ENCODE measurements around the gene GBP7.
"Not testable (repeated sequence)": the region's sequence is repeated elsewhere in the genome, so short reads cannot be mapped to it uniquely, and the experiment has no call there.

The GBP7 gene, protein sequence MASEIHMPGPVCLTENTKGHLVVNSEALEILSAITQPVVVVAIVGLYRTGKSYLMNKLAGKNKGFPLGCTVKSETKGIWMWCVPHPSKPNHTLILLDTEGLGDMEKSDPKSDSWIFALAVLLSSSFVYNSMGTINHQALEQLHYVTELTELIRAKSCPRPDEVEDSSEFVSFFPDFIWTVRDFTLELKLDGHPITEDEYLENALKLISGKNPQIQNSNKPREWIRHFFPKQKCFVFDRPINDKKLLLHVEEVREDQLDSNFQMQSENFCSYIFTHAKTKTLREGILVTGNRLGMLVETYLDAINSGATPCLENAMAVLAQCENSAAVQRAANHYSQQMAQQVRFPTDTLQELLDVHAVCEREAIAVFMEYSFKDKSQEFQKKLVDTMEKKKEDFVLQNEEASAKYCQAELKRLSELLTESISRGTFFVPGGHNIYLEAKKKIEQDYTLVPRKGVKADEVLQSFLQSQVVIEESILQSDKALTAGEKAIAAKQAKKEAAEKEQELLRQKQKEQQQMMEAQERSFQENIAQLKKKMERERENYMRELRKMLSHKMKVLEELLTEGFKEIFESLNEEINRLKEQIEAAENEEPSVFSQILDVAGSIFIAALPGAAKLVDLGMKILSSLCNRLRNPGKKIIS

DNA sequence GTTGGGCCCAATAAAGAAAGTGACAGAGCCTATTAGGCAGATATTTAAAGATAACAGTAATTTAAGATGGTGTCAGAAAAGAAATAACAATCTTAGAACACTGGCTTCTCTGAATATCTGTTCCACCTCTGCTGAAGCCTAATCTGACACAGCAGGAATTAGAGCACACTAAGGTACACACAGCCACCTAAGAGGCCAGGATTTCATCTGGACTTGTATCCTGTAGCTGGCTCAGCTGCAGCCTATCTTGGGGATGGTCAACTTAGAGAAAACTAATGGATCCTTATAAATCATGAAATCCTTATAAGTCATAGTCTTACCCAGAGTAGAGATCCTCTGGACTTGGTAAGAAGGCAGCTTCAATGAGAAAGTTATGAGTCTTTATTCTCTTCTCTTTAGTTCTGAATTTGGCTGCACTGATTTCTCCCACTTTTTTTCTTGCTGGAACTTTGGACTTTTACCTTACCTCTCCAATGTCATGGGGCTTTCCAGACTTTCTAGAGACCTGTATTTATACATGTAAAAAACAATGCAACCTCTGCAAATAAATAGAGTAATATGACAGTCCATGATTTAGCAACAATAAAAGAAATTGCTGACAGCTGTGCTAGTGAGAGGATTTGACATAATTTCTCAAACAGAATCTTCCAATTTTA is at the start of gene GBP7:
TSS of gene GBP7 (minus strand) at position 403 of the 656 bp plus-strand sequence. CDS start 4,068 bp downstream, outside the sequence.
- no peak for DNase-seq

DNA sequence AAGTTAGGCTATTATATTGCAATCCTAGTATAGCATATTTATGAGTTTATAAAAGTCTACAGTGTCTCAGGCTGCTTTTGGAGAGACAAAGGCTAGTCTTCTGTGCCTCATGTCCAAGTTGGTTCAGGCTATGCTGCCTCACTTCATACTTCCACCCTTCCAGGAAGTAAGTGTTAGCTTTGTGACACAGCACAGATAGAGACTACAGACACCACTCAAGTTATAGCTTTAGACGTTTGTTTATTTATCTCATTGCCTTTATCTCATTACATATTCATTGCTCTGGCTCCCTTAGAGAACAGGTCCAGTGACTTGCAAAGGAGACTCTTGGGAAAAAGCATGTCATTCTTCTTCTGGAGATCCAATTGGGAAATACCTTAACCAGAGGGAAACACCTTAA is 45.5 kb upstream of the GBP7 start:
- no peak for DNase-seq

DNA sequence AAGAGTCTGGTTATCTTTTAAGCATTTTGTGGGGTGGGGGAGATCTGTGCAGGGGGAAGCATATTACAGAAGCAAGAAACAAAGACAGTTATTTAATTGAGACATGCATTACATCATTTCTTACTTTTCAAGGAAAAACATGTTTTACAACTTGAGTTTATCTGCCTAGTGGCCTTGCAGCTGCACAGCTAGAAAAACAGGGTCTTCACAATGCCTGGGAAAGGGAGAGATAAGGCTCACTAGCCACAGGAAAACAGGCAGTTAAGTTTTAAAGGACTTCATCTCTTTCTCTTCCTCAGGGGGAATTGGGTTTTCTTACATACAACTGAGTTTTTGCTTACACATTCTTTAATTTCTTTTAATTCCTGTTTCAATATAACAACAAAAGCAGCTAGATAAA is 44.0 kb upstream of the GBP7 start:
- not testable (repeated sequence) for DNase-seq

DNA sequence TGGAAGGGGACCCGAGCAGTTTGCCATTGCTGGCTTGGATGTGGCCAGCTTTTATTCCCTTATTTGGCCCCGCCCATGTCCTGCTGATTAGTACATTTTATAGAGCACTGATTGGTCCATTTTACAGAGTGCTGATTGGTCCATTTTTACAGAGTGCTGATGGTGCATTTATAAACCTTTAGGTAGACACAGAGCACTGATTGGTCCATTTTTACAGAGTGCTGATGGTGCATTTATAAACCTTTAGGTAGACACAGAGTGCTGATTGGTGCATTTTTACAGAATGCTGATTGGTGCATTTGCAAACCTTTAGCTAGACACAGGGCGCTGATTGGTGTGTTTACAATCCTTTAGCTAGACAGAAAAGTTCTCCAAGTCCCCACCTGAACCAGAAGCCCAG is 43.1 kb upstream of the GBP7 start:
- not testable (repeated sequence) for DNase-seq

DNA sequence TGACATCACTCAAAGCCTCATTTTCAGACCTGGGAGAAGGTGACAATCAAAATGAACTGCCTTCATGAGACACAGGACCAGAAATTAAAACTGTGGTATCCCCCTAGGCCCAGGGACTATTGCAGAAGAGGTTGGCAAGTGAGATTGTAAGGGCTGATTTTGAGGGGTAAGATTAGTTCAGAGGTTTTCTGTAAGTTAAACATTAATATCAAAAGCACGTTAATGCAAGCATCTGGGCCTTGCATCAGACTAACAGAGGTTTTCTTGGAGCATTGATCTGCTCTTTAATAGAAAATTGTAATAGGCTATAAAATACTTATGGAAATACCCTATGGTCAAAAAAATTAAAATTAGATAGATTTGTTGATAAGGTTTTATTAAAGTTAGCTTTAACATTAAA is 37.5 kb upstream of the GBP7 start:
- DNase-seq = no peak

DNA sequence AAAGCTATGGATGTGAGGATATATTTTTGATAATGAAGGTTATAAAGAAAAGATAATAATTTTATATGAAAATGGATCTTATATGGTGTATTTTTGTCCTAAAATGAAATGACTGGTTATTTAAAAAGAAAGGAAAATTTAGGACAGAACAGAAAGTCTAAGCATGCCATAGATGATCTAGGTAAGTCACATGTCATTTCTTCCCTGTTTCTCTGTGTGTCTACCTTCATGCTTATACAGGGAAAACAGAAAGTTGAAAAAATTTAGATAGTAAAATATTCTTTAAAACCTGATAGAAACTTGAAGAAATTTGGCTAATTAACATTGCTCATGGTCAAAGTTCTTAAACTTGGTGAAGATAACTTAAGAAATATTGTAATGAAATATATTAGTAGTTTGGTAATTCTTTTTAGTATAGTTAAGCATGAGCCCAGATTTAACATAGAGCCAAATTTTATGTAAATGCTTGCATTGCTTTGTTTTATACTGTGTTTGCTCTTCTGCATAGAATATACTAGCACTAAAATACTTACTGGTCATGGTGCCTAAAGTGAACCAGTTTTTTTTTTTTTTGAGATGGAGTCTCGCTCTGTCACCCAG is 35.3 kb upstream of the GBP7 start:
- DNase-seq = no peak

DNA sequence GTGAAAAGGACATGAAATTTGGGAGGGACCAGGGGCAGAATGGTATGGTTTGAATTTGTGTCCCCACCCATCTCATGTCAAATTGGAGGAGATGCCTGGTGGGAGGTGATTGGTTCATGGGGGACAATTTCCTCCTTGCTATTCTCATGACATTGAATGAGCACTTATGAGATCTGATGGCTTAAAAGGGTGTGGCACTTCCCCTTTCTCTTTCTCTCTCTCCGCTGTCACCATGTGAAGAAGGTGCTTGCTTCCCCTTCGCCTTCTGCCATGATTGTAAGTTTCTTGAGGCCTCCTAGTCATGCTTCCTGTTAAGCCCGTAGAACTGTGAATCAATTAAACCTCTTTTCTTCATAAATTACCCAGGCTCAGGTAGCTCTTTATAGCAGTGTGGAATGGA is 30.6 kb upstream of the GBP7 start:
- no peak for DNase-seq

DNA sequence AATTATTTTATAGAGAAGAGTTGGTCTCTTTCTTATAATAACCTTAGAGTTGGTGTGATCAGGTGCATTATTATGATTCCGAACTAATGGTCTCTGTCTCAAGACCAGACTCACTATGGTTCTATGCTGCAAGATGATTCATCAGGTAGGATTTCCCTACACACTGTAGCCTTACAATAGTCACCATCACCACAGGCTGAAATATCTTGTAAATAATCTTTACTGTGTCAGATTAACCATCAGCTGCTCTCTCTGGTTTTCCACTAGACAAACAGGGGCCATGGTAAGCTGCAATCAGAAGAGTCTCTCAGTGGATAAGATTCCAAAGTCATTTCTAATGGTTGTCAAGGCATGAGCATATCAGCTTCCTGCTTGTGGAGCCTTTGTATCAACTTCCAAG is 27.4 kb upstream of the GBP7 start:
- DNase-seq = no peak

DNA sequence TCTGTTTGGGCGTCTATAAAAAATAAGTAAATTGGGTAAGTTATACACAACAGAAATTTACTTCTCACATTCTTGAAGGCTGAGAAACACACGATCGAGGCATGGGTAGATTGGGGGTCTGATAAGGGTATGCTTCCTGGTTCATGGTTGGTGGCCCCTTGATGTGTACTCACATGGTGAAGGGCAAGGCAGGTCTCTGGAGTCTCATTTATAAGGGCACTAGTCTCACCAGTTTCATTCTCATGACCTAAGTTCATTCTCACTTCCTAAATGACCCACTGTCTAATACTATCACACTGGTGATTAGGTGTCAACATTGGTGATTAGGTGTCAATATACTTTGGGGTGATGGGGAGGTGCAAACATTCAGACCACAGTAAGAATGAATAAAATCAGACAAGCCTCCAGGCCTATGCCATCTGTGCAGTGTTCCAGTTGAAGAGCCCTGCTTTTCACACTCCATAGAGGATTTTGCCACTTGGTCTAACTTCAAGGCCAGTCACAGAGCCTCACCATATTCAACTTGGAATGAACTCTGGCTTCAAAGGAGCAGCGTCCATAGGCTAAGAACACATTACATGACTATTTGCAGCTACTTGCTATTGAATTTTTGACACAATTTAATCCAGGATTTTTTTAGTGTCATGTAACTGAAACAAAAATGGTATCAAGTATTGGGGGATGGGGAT is 25.4 kb upstream of the GBP7 start:
- DNase-seq = no peak

DNA sequence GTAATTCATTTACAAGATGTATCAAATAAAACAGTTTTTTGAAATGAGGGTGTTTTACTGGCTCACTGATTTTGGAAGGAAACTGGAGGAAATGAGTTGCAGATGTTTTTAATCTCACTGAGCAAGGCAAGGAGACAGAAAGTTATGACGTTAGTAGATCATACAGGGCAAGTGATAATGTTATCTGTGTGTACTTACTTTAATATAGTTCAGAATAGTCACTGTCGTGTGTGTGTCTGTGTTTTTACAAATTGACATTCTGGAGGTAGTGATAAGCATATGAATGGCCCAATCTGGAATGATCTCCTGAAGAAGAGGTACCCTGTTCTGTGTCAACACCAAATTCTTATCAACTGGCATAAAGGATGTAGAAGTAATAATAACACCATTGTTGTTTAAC is 24.9 kb upstream of the GBP7 start:
- no peak for DNase-seq

DNA sequence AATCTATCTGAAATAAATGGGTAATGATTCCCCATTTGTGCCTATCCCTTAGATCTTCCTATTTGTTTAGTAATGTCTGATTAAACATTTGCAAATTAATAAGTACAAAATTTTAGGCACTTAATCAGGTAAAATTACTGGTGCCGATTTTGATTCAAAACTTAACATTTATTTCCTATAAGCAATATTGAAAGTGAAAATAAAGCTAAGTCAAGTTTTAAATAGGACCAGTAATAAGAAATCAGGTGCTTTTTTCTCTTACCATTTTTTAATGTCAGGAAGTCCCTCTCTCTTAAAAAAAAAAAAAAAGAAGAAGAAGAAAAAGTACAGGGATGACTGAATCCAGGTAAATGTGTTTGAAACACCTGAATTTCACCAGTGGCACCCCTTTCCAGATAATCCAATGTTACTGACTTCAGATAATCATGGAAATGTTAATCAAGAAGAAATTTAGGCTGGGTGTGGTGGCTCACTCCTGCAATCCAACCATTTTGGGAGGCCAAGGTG is 23.8 kb upstream of the GBP7 start:
- DNase-seq = no peak

DNA sequence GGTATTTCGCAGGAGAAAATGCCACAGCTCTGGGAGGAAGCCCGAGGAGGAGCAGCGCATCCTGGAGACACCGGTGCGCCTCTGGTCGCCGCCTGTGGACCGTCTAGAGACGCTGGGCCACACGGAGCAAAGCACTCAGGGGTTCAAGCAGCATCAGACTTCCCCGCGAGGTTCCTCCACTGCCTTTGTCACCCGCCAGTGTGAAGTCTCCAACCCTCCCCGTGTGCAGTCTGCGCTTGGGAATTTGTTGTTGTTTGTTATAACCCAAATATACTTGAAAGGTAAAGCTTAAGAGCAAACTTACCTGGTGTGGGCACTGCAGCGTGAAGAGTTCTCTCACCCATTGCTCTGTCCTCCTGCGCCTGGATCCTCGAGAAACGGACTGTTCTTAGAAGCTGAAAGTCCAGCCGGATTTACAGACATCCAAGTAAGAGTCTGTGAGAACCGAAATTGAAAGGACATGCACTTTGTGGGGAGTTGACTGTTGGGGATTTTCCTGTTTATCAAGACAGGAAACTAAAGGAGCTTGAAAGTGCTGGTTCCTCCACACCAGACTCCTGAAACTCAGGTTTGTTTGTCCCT is 22.8 kb upstream of the GBP7 start, which contains the start of gene GBP4:
TSS of gene GBP4 (minus strand) at position 452 of the 582 bp plus-strand sequence. CDS start at position 344, 108 bp downstream.
- no peak for DNase-seq

DNA sequence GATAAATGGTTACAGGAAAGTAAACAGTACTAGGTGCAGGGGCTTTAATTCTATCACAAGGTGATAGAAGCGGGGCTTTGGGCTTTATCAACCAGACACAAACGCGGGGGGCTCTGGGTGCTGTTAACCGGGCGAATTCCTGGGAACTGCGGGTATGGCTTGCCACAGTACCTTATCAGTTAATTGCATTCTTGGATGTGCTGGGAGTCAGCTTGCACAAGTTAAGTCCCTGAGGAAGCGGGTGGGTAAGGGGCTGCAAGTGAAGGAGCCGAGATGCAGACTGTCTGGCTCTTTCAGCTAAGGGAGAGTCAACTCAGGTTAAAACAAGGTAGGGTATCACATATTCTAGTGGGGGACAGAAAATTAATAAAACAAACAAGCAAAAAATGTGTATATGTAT is 22.3 kb upstream of the GBP7 start:
- DNase-seq = no peak

DNA sequence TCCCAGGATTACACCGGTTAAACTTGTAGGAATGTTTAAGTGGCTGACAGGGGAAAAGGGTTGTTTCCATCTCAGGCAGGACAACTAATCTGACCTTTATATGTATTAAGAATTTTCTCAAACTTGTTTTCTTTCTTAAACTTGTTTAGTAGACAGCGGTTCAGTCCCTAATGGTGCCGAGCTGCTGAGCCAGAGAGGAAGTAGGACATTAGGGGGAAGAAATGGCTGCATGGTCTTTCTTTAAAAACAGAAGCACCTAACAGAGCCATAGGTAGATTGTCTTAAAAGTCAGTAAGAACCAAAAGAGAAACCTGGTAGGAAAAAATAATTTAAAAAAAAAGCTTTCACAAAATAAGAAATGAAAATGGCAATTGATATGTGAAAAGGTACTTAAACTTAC is 19.7 kb upstream of the GBP7 start:
- DNase-seq = no peak

DNA sequence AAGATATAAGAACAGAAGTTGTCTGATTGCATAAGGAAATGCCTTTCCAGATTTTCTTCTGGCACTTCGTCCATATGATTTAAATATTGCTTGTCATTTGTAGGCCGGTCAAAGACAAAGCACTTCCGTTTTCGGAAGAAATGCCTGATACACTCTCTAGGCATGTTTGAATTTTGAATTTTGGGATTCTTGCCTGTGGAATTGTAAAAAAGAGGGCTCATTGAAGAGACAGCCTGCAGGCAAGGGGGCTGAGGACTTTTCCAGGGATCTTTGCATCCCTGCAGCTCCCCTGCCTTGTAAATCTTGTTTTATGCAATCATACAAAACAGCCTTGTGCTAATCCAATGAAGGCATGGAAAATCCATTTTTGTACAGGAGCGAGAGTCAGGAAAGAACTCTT is 15.5 kb upstream of the GBP7 start:
- DNase-seq = no peak

DNA sequence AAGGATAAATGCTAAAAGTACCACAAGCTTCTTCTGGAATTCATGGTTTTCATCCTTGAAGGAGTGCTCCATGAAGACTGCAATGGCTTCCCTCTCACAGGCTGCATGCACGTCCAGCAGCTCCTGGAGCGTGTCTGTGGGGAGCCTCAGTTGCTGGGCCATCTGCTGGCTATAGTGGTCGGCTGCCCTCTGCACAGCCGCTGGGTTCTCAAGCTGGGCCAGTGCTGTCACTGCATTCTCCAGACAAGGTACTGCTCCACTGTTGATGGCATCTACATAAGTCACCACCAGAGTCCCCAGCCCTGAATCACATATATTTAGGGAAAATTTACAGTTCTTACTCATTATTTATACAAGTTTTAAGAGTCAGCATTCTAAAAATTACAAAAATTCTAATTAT is 14.2 kb upstream of the GBP7 start:
- no peak for DNase-seq

DNA sequence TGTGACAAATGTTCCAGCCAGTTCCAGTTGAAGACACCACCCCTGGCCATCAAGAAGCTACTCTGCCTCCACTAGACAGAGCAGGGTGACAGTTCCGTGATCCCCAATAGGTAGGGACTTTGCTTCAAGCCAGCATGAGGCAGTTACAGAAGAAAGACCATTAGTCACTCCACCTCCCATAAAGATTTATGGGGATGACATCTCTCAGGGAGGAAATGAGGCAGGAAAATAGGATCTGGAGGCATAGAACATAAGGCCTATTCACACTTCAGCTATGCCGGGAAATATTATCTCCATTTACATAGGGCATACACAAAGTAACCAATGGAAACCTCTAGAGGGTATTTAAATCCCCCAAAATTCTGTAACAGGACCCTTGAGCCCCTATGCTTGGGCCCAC is 3.5 kb upstream of the GBP7 start:
- no peak for DNase-seq

DNA sequence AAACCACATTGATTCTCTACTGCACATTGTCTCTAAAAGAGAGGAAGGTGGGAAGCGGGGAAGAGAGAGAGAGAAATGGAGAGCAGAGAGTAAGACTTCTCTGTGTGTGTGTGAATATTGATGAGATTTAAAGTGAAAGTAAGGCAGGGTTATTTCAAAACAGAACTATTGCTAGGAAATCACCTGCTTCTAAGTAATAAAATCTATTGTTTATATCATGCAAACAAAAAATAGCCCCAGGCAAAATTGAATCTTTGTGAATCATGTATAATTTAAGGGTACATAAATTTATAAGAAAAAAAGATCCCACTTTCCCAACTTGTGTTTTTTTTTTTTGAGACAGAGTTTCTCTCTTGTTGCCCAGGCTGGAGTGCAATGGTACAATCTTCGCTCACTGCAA is 1.2 kb upstream of the GBP7 start:
- no peak for DNase-seq

DNA sequence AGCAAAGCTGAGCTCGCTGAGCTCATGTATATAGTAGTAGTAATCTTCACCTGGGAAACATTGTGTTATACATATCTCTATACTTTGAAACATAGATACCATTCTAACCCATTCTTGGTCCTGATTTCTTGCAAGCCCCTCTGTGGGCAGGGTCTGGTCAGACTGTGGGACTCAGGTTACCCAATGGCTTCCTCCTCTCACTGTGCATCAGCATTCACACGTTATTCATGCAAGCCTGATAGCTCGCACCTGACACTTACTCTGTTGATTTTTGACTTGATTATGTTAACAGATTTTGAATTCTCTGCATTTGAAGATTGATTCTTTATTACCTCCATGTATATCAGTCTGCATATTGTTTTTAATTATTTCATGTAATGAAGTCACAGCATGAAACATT is 1.3 kb downstream of the GBP7 start:
- no peak for DNase-seq

DNA sequence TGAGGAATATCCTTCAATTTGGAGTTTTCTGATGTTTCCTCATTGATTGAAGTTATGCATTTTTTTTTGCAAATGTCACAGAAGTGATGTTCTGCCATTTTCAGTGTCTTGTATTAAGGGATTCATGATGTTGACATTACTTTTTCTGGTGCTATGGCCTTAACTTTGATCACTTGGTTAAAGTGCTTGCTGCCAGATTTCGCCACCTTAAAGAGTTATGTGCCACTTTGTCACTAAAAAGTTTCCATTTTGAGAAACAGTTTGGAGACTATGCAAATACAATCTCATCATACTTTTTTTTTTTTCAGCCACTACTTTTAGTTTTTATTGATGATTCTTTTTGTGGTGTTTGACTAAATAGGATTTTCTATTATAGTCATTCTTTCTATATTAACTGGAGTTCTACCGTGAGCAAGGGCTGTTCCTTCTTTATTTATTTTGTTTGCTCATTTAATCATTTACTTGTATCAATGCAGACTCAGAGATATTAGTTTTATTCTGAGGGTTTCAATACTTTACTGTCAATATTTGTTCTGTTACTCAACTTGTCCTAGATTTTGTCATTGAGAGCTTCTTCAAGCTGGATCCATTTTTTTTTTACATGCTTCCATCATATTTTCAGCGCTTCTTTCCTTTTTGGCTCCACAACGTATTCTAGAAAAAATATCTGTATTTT is 3.2 kb downstream of the GBP7 start:
- no peak for DNase-seq

DNA sequence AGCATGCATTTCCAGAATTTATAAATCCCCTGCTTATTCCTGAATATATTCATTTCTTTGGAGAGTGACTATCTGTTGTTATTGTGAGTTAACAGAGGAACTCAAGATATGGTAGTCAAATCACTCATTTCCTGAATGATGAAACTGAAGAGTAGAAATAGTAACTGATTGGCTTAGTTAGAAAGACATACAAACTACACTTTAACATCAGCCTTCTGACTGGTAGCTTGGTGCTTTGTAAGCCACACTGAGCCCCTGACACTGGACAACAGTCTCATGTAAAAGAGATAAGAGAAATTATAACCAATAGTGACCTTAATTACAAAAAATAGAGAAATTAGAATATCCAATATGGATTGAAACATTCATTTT is 4.8 kb downstream of the GBP7 start:
- DNase-seq = no peak

Measured in GOT3 (cell line).